SK-N-DZ (cell line): ENCODE measurements around the gene POGZ.
A peak's percentile ranks its signal among the peaks of the same experiment; 100 is the strongest.
"Not testable (repeated sequence)": the region's sequence is repeated elsewhere in the genome, so short reads cannot be mapped to it uniquely, and the experiment has no call there.

Source experiments
- DNase-seq: peaks from one replicate; pipeline ENCODE4 v3.0.0-alpha.2; 2015; ENCODE audit warnings: low spot score

POGZ gene

DNA sequence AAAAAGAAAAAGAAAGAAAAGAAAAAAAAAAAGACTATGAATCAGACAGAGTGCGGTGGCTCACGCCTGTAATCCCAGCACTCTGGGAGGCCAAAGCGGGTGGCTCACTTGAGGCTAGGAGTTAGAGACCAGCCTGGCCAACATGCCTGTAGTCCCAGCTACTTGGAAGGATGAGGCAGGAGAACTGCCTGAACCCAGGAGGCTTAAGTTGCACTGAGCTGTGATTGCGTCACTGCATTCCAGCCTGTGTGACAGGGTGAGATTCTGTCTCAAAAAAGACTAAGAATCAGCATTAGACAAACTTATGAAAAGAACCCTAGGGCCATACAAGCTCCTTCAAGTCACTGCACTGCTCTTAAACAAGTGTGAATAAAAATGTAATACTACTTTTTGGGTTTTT, 43.1 kb downstream of the POGZ start:
- DNase-seq, result no peak

DNA sequence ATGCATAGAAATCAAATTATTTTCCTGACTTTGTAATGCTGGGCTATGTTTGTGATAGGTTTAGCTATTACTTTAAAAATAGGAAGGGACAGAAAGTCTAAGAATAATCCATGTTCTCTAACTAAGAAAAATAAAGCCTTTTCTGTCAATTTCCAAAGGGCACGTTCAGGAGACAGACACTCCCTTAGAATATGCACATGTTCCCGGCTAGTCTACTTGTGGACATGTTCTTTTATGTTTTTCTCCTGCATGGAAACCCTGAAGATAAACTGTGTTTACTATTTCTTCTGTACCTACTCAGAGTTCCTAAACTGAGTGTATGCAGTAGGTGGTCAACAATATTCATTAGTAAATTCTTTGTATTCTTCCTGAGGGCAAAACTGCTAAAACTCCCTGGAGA, 47.4 kb downstream of the POGZ start:
- no peak for DNase-seq

DNA sequence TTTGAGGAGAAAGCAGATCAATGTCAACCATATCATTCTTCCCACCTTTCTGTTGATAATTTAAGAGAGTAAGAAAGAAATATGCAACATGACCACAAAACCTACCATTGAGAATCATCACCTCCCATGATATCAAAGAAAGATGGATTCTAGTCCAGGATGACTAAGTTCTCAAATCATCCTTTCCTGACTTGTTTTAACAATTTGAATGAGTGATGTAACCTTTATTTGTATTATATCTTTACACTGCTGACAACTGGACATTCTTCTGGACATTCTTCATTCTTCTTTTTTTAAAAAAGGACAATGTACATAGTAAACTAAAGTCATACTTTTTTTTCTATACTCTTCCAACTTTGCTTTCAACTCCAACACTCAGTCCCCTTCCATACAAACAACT, 50.4 kb downstream of the POGZ start:
- no peak for DNase-seq

GRCh38 chr1:151407304-151407703, 52.0 kb downstream of the POGZ start:
- DNase-seq, result no peak

GRCh38 chr1:151406176-151406575, 53.1 kb downstream of the POGZ start:
- no peak for DNase-seq

- no peak for DNase-seq
Observed at GRCh38 chr1:151405187-151405951, 53.9 kb downstream of the POGZ start.

GRCh38 chr1:151403612-151404011, 55.7 kb downstream of the POGZ start:
- no peak for DNase-seq

- DNase-seq, result no peak
Observed at GRCh38 chr1:151402764-151403163, 56.5 kb downstream of the POGZ start.

DNA sequence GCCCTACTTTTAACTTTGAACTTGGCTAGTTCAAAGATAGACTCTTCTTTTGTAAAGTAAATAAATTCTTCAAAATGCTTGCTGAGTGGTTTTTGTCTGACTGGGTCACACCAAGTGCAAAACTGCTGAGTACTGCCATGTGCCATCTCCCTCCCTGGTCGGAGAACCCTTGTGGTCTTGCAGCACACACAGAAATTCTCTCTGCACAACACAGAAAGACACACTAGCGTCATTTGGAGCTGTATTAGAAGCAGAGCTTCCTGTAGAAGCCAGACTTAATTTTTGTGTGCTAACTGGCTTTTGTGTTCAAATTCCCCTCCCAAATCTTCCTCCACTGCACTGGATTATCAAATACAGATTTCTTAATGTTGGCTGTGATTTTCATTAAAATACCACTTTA, 57.4 kb downstream of the POGZ start:
- no peak for DNase-seq

DNA sequence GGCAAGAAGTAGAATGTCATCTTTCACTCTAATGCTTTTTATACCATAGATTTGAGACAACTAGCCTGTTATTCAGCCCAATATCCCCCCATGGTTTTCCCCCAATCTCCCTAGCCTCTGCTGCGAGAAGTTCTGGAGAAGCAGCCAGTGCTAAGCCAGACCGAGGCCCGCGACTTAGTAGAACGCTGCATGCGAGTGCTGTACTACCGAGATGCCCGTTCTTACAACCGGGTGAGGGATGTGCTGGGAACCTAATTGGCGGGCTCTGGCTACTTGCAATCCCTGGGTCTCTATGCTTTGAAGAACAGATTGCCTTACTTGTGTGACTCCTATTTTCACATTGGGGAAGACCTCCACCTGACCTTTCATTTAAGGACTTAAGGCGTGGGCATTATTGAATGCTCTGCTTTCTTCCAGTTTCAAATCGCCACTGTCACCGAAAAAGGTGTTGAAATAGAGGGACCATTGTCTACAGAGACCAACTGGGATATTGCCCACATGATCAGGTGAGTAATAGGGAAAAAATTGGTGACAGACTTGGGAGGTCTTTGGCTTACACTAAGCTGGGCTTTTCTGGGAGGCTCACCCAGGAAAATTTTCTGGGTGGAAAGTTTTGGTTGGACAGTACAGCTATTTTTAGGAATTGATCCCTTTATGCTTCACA, 58.0 kb downstream of the POGZ start:
- DNase-seq, result no peak

- DNase-seq, result peak; percentile 95
Observed at GRCh38 chr1:151399324-151400171, 59.7 kb downstream of the POGZ start, which contains the start of gene PSMB4. Gene PSMB4 (plus strand): TSS chr1:151399573. CDS start chr1:151399588, 15 bp downstream.

DNA sequence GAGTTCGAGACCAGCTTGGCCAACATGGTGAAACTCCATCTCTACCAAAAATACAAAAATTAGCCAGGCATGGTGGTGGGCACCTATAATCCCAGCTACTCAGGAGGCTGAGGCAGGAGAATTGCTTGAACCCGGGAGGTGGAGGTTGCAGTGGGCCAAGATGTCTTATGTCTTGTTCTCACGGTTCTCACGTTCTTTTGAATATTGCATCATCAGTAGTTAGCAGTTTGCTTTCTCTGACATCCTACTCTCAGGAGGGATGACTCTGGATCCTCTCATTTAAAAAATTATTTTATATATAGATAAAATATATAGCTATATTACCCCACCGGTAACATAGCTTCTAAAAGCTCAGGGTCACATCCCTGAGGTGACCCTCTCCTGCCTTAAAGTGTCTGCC, 63.0 kb downstream of the POGZ start:
- DNase-seq, result not testable (repeated sequence)

GRCh38 chr1:151393583-151393982, 65.7 kb downstream of the POGZ start:
- no peak for DNase-seq

GRCh38 chr1:151391079-151391563, 68.2 kb downstream of the POGZ start:
- no peak for DNase-seq

DNA sequence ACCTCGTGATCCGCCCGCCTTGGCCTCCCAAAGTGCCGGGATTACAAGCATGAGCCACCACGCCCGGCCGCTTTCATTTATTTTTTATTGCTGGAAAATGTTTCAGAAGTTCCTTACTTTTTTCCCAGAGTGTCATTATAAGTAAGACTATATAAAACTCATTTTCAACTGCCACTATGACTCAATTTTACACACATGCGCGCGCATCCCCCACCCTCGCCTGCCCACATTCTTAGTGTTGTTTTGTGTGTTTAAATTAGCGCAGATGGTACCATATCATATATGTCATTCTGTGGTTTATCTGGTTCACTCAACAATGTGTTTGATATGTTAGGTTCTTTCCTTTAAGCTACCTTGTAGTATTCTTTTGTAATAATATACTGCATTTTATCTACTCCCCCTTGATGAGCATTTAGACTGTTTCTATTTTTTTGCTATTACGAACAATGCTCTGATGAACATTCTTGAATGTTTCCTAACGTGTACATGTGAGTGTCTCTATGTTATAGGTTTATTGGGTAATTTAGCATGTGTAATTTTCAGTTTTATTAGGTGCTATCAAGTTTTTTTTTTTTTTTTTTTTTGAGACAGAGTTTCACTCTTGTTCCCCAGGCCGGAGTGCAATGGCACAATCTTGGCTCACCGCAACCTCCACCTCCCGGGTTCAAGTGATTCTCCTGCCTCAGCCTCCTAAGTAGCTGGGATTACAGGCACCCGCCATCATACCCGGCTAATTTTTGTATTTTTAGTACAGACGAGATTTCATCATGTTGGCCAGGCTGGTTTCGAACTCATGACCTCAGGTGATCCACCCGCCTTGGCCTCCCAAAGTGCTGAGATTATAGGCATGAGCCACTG, 68.8 kb downstream of the POGZ start:
- not testable (repeated sequence) for DNase-seq

DNA sequence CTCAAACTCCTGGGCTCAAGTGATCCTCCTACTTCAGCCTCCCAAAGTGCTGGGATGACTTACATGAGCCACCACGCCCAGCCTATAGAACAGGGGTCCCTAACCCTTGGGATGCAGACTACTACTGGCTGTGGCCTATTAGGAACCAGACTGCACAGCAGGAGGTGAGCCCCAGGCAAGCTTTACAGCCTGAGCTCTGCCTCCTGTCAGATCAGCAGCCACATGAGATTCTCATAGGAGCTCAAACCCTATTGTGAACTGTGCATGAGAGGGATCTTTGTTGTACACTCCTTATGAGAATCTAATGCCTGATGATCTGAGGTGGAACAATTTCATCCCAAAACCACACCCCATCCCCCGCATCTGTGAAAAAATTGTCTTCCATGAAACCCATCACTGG, 73.3 kb downstream of the POGZ start:
- no peak for DNase-seq

DNA sequence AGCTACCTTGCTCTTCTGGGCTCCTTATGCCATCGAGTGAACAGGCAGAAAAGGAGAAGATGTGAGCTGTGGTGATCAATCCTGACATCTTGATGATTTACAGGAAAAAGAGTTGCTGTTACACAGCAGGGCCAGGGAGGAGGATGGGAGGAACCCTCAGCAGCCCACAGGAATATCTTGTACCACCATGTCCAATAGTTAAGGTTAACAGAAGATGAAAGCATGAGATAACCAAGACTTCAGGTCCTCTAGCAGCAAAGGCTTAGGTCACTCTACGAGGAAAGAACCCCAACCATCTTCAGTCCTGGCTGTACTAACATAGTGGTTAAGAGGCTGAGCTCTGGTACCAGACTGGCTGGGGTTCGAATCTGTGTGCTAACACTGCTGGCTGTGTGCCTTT, 74.7 kb downstream of the POGZ start:
- DNase-seq, result no peak

- no peak for DNase-seq
Observed at GRCh38 chr1:151377150-151377884, 82.0 kb downstream of the POGZ start.

DNA sequence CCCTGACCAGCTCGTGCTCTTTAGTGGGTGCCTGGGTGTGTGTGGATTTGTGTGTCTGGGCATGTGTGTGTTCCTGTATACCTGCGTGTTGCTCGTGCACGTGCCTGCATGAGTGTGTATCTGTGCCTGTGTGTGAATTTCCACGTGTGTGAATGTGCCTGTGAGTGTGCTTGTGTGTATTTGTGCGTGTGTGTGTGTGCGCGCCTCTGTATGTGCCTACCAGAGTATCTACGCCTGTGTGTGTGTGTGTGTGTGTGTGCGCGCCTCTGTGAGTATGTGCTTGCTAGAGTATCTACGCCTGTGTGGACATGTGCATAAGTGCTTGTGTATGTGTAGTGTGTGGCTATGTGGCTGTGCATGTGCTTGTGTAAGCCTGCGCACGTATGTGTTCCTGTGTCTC, 86.1 kb downstream of the POGZ start:
- no peak for DNase-seq
